CD4-positive, CD25-positive, alpha-beta regulatory T cell (primary cell): Measurements from ENCODE around the gene SYT9. TPM values are rescaled to one million over a fixed set of nuclear protein-coding genes. Genes with fewer than 3 reads are reported as not detected.
"Not testable (repeated sequence)": the region's sequence is repeated elsewhere in the genome, so short reads cannot be mapped to it uniquely, and the experiment has no call there.

Source experiments
- ATAC-seq, 2 donors: fragments of 150-1000 bp; cut with Tn5 transposase; one replicate each; pipeline ENCODE4 v1.10.0; 2021; ENCODE audit warnings: low read depth in 2 of 2, moderate number of reproducible peaks in 2 of 2, moderate library complexity in 1 of 2
- DNase-seq, 3 donors: peaks; one replicate each; pipeline versions ENCODE4 v3.0.0 to v3.0.0-alpha.2; 2012 to 2022; ENCODE audit warnings: mixed read lengths in 1 of 3
- H3K27ac ChIP-seq: one replicate; pipeline ENCODE4 v1.7.0; 2013; ENCODE audit warnings: mild to moderate bottlenecking, low read length; ENCODE audit not compliant: insufficient read depth, poor library complexity, severe bottlenecking
- H3K27me3 ChIP-seq: one replicate; pipeline ENCODE4 v1.7.0; 2013; ENCODE audit warnings: low read length; ENCODE audit not compliant: control insufficient read depth, insufficient read depth
- H3K36me3 ChIP-seq: one replicate; pipeline ENCODE4 v1.7.0; 2013; ENCODE audit warnings: mild to moderate bottlenecking, low read length, moderate library complexity; ENCODE audit not compliant: control insufficient read depth, insufficient read depth
- H3K4me1 ChIP-seq: 2 replicates; pipeline ENCODE4 v1.7.0; 2013; ENCODE audit warnings: mild to moderate bottlenecking, low read length; ENCODE audit not compliant: insufficient read depth, control insufficient read depth, poor library complexity, severe bottlenecking
- H3K4me3 ChIP-seq: one replicate; pipeline ENCODE4 v1.7.0; 2013; ENCODE audit warnings: low read depth, mild to moderate bottlenecking, low read length, moderate library complexity
- H3K9me3 ChIP-seq, 2 experiments: 1 replicate in 1 of 2; 2 replicates in 1 of 2; pipeline ENCODE4 v1.7.0; 2013; ENCODE audit warnings: low read length in 2 of 2, mild to moderate bottlenecking in 1 of 2, moderate library complexity in 1 of 2; ENCODE audit not compliant: control insufficient read depth in 2 of 2
- H3K27ac Mint-ChIP-seq, 3 donors: one replicate each; pipeline ENCODE4 v1.8.0; 2020 to 2022; ENCODE audit warnings: mild to moderate bottlenecking in 3 of 3, mixed read lengths in 3 of 3, moderate library complexity in 2 of 3
- H3K27me3 Mint-ChIP-seq: one replicate; pipeline ENCODE4 v1.8.0; 2022; ENCODE audit warnings: mild to moderate bottlenecking, mixed read lengths
- H3K36me3 Mint-ChIP-seq: one replicate; pipeline ENCODE4 v1.8.0; 2020; ENCODE audit warnings: mixed read lengths
- H3K4me1 Mint-ChIP-seq, 4 donors: one replicate each; pipeline ENCODE4 v1.8.0; 2020 to 2022; ENCODE audit warnings: mixed read lengths in 4 of 4, mild to moderate bottlenecking in 1 of 4
- H3K4me3 Mint-ChIP-seq, 4 donors: one replicate each; pipeline ENCODE4 v1.8.0; 2020 to 2022; ENCODE audit warnings: mild to moderate bottlenecking in 4 of 4, mixed read lengths in 4 of 4, moderate library complexity in 3 of 4
- H3K9me3 Mint-ChIP-seq, 7 donors: one replicate each; pipeline ENCODE4 v1.8.0; 2020 to 2022; ENCODE audit warnings: mixed read lengths in 7 of 7, mild to moderate bottlenecking in 3 of 7, moderate library complexity in 2 of 7
- polyA plus RNA-seq, 4 donors: library from polyadenylated mRNA; unstranded; fragments of 300-500 nt; fragmentation: Illumina TruSeq; gene quantifications; one replicate each; pipeline ENCODE4 v1.2.3, GENCODE V29; 2021
- total RNA-seq: library from RNA; stranded (reverse); gene quantifications from one replicate; pipeline ENCODE4 v1.2.3, GENCODE V29; 2022

The SYT9 gene
- total and polyA plus RNA-seq, 5 donors from 2014 or later: 0.10 TPM; not detected in 4

DNA sequence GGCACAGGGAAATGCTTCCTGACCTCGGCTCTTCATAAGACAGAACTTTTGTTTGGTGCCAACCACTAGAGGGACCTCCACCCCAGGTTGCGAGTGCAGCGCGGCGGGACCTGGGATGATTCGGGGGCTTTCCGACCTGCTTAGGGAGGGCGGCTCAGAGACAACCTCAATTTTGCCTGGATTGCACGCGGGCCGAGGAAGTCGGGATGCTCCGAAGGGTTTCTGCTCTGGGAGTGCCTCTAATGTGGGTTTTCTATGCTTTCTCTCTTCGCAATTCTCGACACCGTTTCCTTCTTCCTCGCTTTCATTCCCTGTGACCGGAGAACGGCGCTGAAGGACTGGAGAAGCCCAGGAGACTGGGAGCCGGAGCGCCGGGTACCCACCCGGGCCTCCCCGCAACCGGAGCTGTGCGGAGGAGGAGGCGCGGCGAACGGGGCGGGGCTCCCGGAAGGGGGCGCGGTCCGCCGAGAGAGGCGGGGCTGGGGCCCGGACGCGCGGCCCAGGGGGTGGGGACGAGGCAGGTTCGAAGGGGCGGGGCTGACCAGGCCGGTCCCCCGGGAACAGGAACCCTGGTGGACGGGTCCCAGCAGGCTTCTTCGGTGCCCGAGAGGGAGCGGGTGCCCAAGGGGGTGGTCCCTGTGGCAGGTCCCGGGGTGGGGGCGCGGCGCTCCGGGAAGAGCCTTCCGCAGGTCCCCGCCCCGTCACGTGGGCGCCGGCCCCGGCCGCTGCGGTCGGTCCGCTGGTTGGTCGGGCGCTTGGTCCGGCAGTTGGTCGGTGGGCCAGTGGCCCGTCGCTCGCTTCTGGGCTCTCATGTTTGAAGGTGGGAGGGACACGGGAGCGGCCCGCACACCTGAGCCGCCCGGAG is 261.8 kb downstream of the SYT9 start, which contains the start of gene PPFIBP2:
Gene PPFIBP2, plus strand, starts transcription at position 766 of the 865 bp plus-strand sequence. CDS start 35,477 bp downstream, outside the sequence.
- Histone ChIP-seq H3K27ac (peak within 1 kb of the TSS; percentile 89), H3K27me3 (peaks cover 8% of the 10 kb centered on the region), H3K9me3 (no peaks in the 10 kb centered on the region), H3K36me3 (no peaks in the 10 kb centered on the region), H3K4me1 (peaks cover 18% of the 10 kb centered on the region), H3K4me3 (peak within 1 kb of the TSS; percentile 91)
- H3K9me3 Mint-ChIP-seq: peaks cover 0 to 2% (median 0%) of the 10 kb centered on the region in 7 donors
- peaks cover 33% of the 10 kb centered on the region for H3K27me3 Mint-ChIP-seq
- peaks cover 1% of the 10 kb centered on the region for H3K36me3 Mint-ChIP-seq
- peak within 1 kb of the TSS; percentile 96 to 97 (median 96) for H3K4me3 Mint-ChIP-seq
- peaks cover 16 to 51% (median 19%) of the 10 kb centered on the region in 4 donors for H3K4me1 Mint-ChIP-seq
- DNase-seq (peak; percentile 79 to 85 (median 79)), ATAC-seq (peak; percentile 90 to 91)
- H3K27ac Mint-ChIP-seq: peak within 1 kb of the TSS; percentile 88 to 96 (median 93)

DNA sequence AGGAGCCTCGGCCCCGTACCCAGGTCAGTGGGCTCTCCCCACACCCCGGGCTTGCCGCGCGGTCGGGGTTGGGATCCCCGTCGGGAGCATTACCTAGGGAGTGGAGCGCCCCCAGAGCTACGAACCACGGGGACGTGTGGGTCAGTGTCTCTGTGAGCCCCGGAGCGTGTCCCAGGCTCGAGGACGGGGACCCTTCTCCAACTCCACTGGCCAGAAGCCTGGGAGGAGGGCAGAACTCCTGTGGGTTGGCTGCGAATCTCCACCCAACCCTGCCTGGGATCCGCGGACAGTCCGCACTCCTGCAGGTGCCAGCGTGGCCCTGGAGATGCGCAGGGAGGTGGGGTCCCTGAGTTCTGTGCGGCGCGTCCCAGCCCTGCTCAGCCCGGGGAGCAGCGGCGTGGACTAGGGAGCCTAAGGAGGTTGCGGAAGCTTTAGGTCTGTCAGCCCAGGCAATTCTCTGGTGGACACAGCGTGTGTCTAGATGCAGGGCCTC is 262.4 kb downstream of the SYT9 start:
- Mint-ChIP-seq H3K27me3 (peaks cover 33% of the 10 kb centered on the region), H3K4me3 (peak overlapping the region; percentile 75 to 96 (median 90)), H3K9me3 (peaks cover 0 to 2% (median 0%) of the 10 kb centered on the region in 7 donors), H3K4me1 (peaks cover 16 to 55% (median 19%) of the 10 kb centered on the region in 4 donors), H3K36me3 (peaks cover 8% of the 10 kb centered on the region), H3K27ac (no peak overlapping the region)
- DNase-seq (peak in 1 of 3 donors; percentile 17), ATAC-seq (no peak)
- H3K27me3 ChIP-seq: peaks cover 8% of the 10 kb centered on the region
- no peaks in the 10 kb centered on the region for H3K9me3 ChIP-seq
- peak overlapping the region; percentile 89 for H3K27ac ChIP-seq
- no peaks in the 10 kb centered on the region for H3K36me3 ChIP-seq
- H3K4me1 ChIP-seq: peaks cover 18% of the 10 kb centered on the region
- peak overlapping the region; percentile 41 for H3K4me3 ChIP-seq

DNA sequence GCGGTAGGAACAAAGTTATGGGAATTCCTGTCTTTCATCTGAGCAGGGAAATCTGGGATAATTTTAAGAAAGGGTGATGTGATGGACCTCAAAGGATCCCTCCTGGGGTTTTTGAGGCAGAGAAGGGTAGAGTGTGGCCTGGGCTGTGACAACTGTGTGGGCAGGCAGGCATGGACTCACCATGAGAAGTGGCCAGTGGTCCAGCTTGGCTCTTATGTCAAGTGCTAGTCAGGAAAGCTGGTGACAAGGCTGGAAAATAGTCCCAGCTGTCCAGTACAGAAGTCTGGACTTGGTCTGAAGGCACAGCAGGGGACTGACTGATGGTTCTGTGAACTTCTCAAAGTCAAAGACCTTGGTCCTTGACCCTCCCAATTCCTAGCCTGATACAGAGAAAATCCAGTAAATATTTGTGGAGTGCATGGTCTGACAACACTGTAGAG is 263.8 kb downstream of the SYT9 start:
- Histone ChIP-seq H3K36me3 (no peaks in the 10 kb centered on the region), H3K4me3 (peak overlapping the region; percentile 41), H3K4me1 (peaks cover 18% of the 10 kb centered on the region), H3K9me3 (no peaks in the 10 kb centered on the region), H3K27ac (no peak overlapping the region), H3K27me3 (peaks cover 8% of the 10 kb centered on the region)
- Mint-ChIP-seq H3K9me3 (peaks cover 0 to 2% (median 0%) of the 10 kb centered on the region in 7 donors), H3K27me3 (peaks cover 30% of the 10 kb centered on the region), H3K36me3 (peaks cover 8% of the 10 kb centered on the region), H3K4me3 (peak overlapping the region; percentile 6 to 83 (median 50)), H3K27ac (peak overlapping the region in 2 of 3 donors; percentile 17 to 43), H3K4me1 (peaks cover 16 to 59% (median 21%) of the 10 kb centered on the region in 4 donors)
- no peak for DNase-seq
- no peak for ATAC-seq

DNA sequence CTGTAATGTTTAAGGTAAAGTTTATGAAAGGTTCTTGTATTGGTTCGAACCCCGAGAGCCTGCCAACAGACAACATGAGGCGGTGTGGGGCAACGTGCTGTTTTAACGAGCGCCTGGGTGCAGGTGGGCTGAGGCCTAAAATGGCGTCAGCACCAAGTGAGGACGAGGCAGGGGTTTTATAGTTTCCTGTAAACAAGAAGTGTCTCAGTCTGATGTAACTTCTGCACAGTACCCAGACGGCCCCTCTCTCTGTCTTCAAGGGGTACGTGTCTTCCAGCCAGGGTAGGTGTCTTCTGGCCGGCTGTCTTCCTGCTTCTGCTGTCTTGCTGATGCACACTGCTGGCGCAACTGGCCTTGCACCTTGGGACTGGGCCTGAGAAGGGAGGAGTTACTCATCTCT is 264.8 kb downstream of the SYT9 start:
- Histone ChIP-seq H3K9me3 (no peaks in the 10 kb centered on the region), H3K27ac (no peak overlapping the region), H3K36me3 (no peaks in the 10 kb centered on the region), H3K4me3 (no peak overlapping the region), H3K27me3 (peaks cover 8% of the 10 kb centered on the region), H3K4me1 (peaks cover 18% of the 10 kb centered on the region)
- DNase-seq: no peak
- Mint-ChIP-seq H3K27ac (peak overlapping the region in 2 of 3 donors; percentile 54 to 78), H3K9me3 (peaks cover 0 to 2% (median 0%) of the 10 kb centered on the region in 7 donors), H3K27me3 (peaks cover 30% of the 10 kb centered on the region), H3K4me1 (peaks cover 16 to 56% (median 21%) of the 10 kb centered on the region in 4 donors), H3K4me3 (peak overlapping the region; percentile 37 to 86 (median 78)), H3K36me3 (peaks cover 8% of the 10 kb centered on the region)
- no peak for ATAC-seq

DNA sequence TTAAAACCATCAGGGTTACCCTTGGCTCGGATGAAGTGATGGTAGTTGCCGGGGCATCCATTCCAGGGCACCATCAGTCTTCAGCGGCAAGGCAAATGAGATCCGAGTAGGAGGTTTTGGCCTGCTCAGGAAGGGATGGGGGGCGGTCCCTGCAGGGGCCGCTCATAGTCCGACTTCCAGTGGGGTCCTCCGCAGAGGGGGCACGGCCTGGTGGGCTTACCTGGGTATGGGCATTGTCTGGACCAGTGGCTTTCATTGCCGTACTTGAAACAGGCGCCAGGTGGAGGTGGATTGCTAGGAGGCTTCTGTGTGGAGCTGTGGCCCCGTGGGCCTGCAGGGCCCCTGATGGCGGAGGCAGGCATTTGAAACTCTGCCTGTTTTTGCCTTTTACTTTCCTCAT is 266.0 kb downstream of the SYT9 start:
- Mint-ChIP-seq H3K27me3 (peaks cover 30% of the 10 kb centered on the region), H3K27ac (peak overlapping the region in 2 of 3 donors; percentile 6 to 83), H3K4me1 (peaks cover 15 to 54% (median 20%) of the 10 kb centered on the region in 4 donors)
- H3K27me3 ChIP-seq, ATAC-seq, H3K9me3 Mint-ChIP-seq, H3K4me3 ChIP-seq, H3K9me3 ChIP-seq, H3K27ac ChIP-seq, DNase-seq, H3K4me3 Mint-ChIP-seq, H3K36me3 Mint-ChIP-seq, H3K36me3 ChIP-seq: not testable (repeated sequence)
- peaks cover 17% of the 10 kb centered on the region for H3K4me1 ChIP-seq

Other genes starting within 250 kb of the SYT9 start
- not detected for gene ZNF214, start 231.6 kb upstream of the SYT9 start, total RNA-seq
- not detected for gene ZNF214, start 231.6 kb upstream of the SYT9 start, polyA plus RNA-seq
- gene NLRP14, start 231.4 kb upstream of the SYT9 start, total RNA-seq: not detected
- gene NLRP14, start 231.4 kb upstream of the SYT9 start, polyA plus RNA-seq: not detected
- gene RBMXL2, start 162.9 kb upstream of the SYT9 start, total RNA-seq: not detected
- gene RBMXL2, start 162.9 kb upstream of the SYT9 start, polyA plus RNA-seq: not detected
- not detected for gene OLFML1, start 233.6 kb downstream of the SYT9 start, total RNA-seq
- under 1 TPM in 3 of 4 donors, not detected in 1; 0.10 to 0.13 (median 0.11) TPM for gene OLFML1, start 233.6 kb downstream of the SYT9 start, polyA plus RNA-seq